ENCODE results near the gene DMPK.

The DMPK gene

DNA sequence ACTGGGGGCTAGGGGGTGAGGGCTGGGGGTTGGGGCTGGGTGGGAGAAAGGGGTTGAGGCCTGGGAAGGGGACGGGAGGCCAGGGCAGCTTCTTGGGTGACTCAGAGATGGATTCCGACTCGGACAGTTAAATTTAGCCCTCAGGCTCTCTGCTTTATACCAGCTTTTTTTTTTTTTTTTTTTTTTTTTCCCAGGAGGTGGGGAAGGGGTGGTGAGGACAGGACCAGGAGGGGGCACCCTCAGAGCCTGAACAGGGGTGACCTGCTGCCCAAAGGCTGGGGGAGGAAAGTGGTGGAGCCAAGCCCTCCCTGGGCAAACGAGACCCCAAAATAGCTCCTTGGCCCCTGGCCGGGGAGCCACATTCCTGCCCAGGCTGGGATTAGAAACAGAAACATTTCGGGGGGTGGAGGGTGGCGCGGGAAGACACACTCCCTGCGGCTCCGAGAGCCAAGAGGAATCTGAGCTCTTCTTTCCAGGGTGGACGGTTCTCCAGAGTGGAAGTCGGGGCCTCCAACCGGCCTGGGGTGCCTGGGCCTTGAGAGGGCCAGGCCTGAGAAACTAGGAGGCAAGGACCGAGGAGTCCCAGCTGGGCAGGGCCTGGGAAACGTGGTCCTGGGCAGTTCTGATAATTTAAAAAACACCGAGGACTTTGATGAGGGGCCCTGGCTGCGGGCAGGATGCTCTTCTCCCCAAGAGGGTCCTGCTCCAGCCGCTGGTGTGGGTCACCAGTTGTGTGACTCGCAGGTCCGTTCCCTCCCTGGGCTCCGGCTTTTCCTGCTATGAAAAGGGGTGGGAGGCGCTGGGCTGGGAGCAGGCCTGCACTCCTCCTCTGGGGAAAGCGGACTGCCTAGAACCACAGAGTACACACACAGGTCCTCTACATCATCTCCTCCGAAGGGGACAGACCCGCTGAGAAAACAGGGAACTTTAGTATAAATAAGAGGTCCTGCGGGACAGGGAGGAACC is 813 bp upstream of the DMPK start:
- no peak for DNase-seq (ENCODE audit: low spot score)
- TF ChIP-seq, protein P1, sequence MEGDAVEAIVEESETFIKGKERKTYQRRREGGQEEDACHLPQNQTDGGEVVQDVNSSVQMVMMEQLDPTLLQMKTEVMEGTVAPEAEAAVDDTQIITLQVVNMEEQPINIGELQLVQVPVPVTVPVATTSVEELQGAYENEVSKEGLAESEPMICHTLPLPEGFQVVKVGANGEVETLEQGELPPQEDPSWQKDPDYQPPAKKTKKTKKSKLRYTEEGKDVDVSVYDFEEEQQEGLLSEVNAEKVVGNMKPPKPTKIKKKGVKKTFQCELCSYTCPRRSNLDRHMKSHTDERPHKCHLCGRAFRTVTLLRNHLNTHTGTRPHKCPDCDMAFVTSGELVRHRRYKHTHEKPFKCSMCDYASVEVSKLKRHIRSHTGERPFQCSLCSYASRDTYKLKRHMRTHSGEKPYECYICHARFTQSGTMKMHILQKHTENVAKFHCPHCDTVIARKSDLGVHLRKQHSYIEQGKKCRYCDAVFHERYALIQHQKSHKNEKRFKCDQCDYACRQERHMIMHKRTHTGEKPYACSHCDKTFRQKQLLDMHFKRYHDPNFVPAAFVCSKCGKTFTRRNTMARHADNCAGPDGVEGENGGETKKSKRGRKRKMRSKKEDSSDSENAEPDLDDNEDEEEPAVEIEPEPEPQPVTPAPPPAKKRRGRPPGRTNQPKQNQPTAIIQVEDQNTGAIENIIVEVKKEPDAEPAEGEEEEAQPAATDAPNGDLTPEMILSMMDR (IDR thresholded peaks at IDR 0.05; ENCODE audit: extremely low read depth, missing control alignments): no peak

GRCh38 chr19:45781214-45782161 is 802 bp downstream of the DMPK start:
- no peak for DNase-seq (ENCODE audit: low spot score)

DNA sequence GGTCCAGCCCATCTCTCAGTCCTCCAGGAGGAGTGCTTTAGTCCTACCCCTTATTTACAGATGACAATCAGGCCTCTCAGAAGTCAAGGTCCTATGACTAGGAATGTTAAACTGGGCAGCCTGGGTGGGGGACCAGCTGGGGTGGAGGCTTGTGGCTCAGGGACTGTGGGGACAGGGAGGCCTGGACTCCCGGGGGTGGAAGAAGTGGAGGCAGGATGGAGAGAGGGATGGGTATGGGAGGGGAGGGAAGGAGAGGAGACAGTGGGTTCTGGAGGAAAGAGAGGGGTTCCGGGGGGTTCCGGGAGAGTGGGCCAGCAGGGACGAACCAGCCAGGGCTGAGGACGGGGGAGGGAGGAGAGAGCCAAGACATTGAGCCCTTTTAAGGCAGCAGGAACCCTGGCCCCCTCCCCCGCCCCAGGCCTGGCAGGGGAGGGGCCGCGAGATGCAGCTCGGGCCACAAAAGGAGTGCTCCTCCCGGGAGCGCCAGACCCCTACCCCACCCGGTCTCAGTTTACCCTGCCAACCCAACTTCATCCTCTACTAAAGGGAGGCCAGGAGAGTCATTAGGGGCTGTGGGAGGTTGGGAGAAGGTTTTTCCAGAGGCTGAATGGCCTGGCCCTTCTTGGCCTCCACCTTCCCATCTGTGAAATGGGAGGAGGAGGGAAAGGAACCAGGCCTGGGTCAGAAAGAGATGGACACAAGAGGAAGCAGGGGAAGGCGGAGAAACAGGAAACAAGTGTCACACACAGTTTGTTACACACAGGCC is 1.7 kb downstream of the DMPK start:
- TF ChIP-seq, protein P1 (IDR thresholded peaks at IDR 0.05; ENCODE audit: extremely low read depth, missing control alignments): no peak
- DNase-seq (ENCODE audit: low spot score): no peak

More at GRCh38 chr19:45781214-45782161, 802 bp downstream of the DMPK start:
- TF ChIP-seq, protein P1 (IDR thresholded peaks at IDR 0.05; ENCODE audit: extremely low read depth, missing control alignments): no peak

- TF ChIP-seq, protein P1 (IDR thresholded peaks at IDR 0.05; ENCODE audit: extremely low read depth, missing control alignments): no peak
- no peak for DNase-seq (ENCODE audit: low spot score)
These were observed 2.2 kb downstream of the DMPK start for GRCh38 chr19:45780146-45780447.

DNA sequence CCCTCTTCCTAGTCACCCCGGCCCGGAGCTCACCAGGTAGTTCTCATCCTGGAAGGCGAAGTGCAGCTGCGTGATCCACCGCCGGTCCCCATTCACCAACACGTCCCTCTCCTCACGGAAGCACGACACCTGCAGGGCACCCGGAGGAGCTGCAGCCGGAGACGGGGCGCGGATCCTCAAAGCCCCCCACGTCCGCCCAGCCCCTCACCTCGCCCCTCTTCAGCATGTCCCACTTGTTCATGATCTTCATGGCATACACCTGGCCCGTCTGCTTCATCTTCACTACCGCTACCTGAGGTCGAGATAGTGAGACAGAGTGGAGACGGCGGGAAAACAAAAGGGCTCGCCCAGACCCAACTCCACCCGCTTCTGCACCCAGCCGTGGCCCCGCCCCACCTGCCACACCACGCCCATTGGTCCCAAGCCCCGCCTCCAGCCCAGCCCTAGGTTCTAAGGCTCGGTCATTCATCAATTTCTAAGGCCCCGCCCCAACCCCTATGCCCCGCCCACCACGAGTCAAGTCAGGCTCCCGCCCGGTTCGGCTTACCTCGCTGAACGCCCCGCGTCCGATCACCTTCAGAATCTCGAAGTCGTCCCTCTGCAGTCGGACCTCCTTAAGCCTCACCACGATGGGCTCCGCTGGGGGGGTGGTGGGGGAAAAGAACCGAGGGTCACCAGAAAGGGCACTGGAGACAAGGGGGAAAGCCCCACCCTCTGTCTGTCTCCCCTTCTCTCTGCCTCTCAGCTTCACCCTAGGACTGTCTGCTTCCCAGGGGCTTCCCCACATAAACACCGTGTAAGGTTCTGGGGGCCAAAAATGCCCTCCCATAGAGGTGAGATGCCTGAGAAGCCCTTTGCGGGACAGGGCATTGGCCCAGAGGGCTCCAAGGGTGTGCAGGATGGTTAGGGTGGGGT is 2.8 kb downstream of the DMPK start:
- TF ChIP-seq, protein P1 (IDR thresholded peaks at IDR 0.05; ENCODE audit: extremely low read depth, missing control alignments): peak; percentile 41
- peak; percentile 96 for DNase-seq (ENCODE audit: low spot score)

DNA sequence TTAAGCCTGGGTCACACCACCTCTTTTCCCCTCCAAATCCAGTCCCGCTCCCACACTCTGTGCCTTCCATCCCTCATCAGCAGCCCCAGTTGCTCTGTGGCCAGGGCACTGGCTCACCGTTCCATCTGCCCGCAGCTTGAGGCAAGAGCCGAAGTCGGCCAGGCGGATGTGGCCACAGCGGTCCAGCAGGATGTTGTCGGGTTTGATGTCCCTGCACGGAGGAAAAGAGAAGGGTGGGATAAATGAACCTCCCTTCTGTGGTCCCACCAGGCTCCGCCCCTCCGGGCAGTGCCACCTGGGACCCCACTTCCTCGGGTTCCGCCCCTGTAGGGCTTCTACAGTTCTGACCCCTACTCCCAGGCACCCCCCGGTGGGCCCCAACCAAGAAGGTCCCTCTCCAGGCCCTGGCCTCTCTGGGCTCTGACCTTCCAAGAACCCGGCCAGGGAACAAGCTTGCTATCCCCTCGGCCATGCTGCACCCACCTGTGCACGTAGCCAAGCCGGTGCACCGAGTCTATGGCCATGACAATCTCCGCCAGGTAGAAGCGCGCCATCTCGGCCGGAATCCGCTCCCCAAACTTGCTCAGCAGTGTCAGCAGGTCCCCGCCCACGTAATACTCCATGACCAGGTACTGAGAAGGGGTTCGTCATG is 4.2 kb downstream of the DMPK start:
- TF ChIP-seq, protein P1 (IDR thresholded peaks at IDR 0.05; ENCODE audit: extremely low read depth, missing control alignments): no peak
- no peak for DNase-seq (ENCODE audit: low spot score)
